H9 (cell line): ENCODE data around the gene FKBP10. TPM values are rescaled to one million over a fixed set of nuclear protein-coding genes. Genes with fewer than 3 reads are reported as not detected.
A peak's percentile ranks its signal among the peaks of the same experiment; 100 is the strongest.

ENCODE experiments used
- DNase-seq: peaks from one replicate; pipeline ENCODE4 v3.0.0-alpha.2; 2017
- H2AFZ ChIP-seq: one replicate; pipeline ENCODE4 v1.6.1; 2013; ENCODE audit warnings: mild to moderate bottlenecking, low read length, control low read depth, moderate library complexity
- H2AK5ac ChIP-seq: 2 replicates; pipeline ENCODE4 v1.6.1; 2013; ENCODE audit warnings: low read length, control low read depth, mixed read lengths; ENCODE audit not compliant: insufficient read length
- H2BK120ac ChIP-seq: one replicate; pipeline ENCODE4 v1.6.1; 2013; ENCODE audit warnings: low read depth, mild to moderate bottlenecking, low read length, control low read depth, inconsistent platforms; ENCODE audit not compliant: poor library complexity, severe bottlenecking
- H2BK12ac ChIP-seq: 2 replicates; pipeline ENCODE4 v1.6.1; 2013; ENCODE audit warnings: low read length, control low read depth, mixed read lengths, low read depth; ENCODE audit not compliant: insufficient read length
- H2BK15ac ChIP-seq: 2 replicates; pipeline ENCODE4 v1.6.1; 2013; ENCODE audit warnings: low read depth, low read length, control low read depth
- H2BK20ac ChIP-seq: one replicate; pipeline ENCODE4 v1.6.1; 2013; ENCODE audit warnings: low read depth, mild to moderate bottlenecking, low read length, control low read depth, inconsistent platforms; ENCODE audit not compliant: poor library complexity, severe bottlenecking
- H2BK5ac ChIP-seq: 2 replicates; pipeline ENCODE4 v1.6.1; 2013; ENCODE audit warnings: low read length, control low read depth, mixed read lengths; ENCODE audit not compliant: insufficient read length
- H3K14ac ChIP-seq: 2 replicates; pipeline ENCODE4 v1.6.1; 2013; ENCODE audit warnings: low read length, control low read depth; ENCODE audit not compliant: insufficient read depth
- H3K18ac ChIP-seq: 2 replicates; pipeline ENCODE4 v1.6.1; 2013; ENCODE audit warnings: low read depth, mild to moderate bottlenecking, mixed read lengths, low read length, control low read depth; ENCODE audit not compliant: insufficient read length
- H3K23ac ChIP-seq: 2 replicates; pipeline ENCODE4 v1.6.1; 2013; ENCODE audit warnings: low read length, control low read depth, mixed read lengths, low read depth; ENCODE audit not compliant: insufficient read length
- H3K23me2 ChIP-seq: 2 replicates; pipeline ENCODE4 v1.6.1; 2013; ENCODE audit warnings: low read depth, mild to moderate bottlenecking, mixed read lengths, low read length, control low read depth; ENCODE audit not compliant: insufficient read length, poor library complexity, severe bottlenecking
- H3K27ac ChIP-seq: 2 replicates; pipeline ENCODE4 v1.5.1; 2013; ENCODE audit warnings: low read length, control low read depth, mixed read lengths, low read depth; ENCODE audit not compliant: insufficient read length
- H3K27me3 ChIP-seq: 2 replicates; pipeline ENCODE4 v1.6.1; 2013; ENCODE audit warnings: low read length, control low read depth, inconsistent platforms; ENCODE audit not compliant: insufficient read depth
- H3K4ac ChIP-seq: 2 replicates; pipeline ENCODE4 v1.6.1; 2013; ENCODE audit warnings: low read depth, mild to moderate bottlenecking, control low read depth, inconsistent platforms, low read length, moderate library complexity
- H3K4me1 ChIP-seq: 2 replicates; pipeline ENCODE4 v1.6.1; 2013; ENCODE audit warnings: low read length, control low read depth, inconsistent platforms; ENCODE audit not compliant: insufficient read depth
- H3K4me2 ChIP-seq: 2 replicates; pipeline ENCODE4 v1.6.1; 2013; ENCODE audit warnings: low read length, control low read depth, mixed read lengths; ENCODE audit not compliant: insufficient read length, insufficient read depth
- H3K56ac ChIP-seq: 2 replicates; pipeline ENCODE4 v1.6.1; 2013; ENCODE audit warnings: low read depth, mild to moderate bottlenecking, mixed read lengths, low read length, control low read depth; ENCODE audit not compliant: insufficient read length
- H3K79me1 ChIP-seq: 2 replicates; pipeline ENCODE4 v1.6.1; 2013; ENCODE audit warnings: low read depth, mild to moderate bottlenecking, moderate library complexity, low read length, control low read depth, inconsistent platforms; ENCODE audit not compliant: insufficient read depth, poor library complexity, severe bottlenecking
- H3K79me2 ChIP-seq: 2 replicates; pipeline ENCODE4 v1.6.1; 2013; ENCODE audit warnings: low read length, control low read depth, inconsistent platforms; ENCODE audit not compliant: insufficient read depth
- H3K9ac ChIP-seq: 2 replicates; pipeline ENCODE4 v1.6.1; 2013; ENCODE audit warnings: low read length, control low read depth, mixed read lengths; ENCODE audit not compliant: insufficient read length; ENCODE audit errors: extremely low read depth
- H3K9me3 ChIP-seq: one replicate; pipeline ENCODE4 v1.6.1; 2013; ENCODE audit warnings: low read depth, low read length, inconsistent platforms; ENCODE audit not compliant: control insufficient read depth
- H3T11ph ChIP-seq: one replicate; pipeline ENCODE4 v1.6.1; 2013; ENCODE audit warnings: mild to moderate bottlenecking, low read length, control low read depth, inconsistent platforms
- H4K20me1 ChIP-seq: one replicate; pipeline ENCODE4 v1.6.1; 2013; ENCODE audit not compliant: control insufficient read depth, insufficient read length, insufficient read depth
- H4K5ac ChIP-seq: 2 replicates; pipeline ENCODE4 v1.6.1; 2013; ENCODE audit warnings: low read depth, mild to moderate bottlenecking, mixed read lengths, low read length, control low read depth; ENCODE audit not compliant: insufficient read length
- H4K8ac ChIP-seq: replicated peaks from 2 replicates; pipeline ENCODE4 v1.6.1; 2013; ENCODE audit warnings: low read length, control low read depth, mixed read lengths, low read depth; ENCODE audit not compliant: insufficient read length
- H4K91ac ChIP-seq: 2 replicates; pipeline ENCODE4 v1.6.1; 2013; ENCODE audit warnings: low read depth, mild to moderate bottlenecking, moderate library complexity, mixed read lengths, low read length, control low read depth; ENCODE audit not compliant: insufficient read length
- H3K27ac Mint-ChIP-seq, 3 experiments: 2 replicates in 2 of 3; 3 replicates in 1 of 3; pipeline ENCODE4 v1.8.0; 2020 to 2021; ENCODE audit warnings: mixed read lengths in 3 of 3, mild to moderate bottlenecking in 1 of 3, moderate library complexity in 1 of 3
- H3K27me3 Mint-ChIP-seq: 2 replicates; pipeline ENCODE4 v1.8.0; 2021; ENCODE audit warnings: low read depth, mild to moderate bottlenecking, moderate library complexity, mixed read lengths
- H3K36me3 Mint-ChIP-seq, 3 experiments: 2 replicates in 2 of 3; 3 replicates in 1 of 3; pipeline ENCODE4 v1.8.0; 2020 to 2021; ENCODE audit warnings: low read depth in 3 of 3, mixed read lengths in 3 of 3; ENCODE audit not compliant: insufficient read depth in 1 of 3
- H3K4me1 Mint-ChIP-seq, 2 experiments: 2 replicates each; pipeline ENCODE4 v1.8.0; 2020; ENCODE audit warnings: mixed read lengths in 2 of 2
- H3K4me3 Mint-ChIP-seq, 2 experiments: 2 replicates in 1 of 2; 3 replicates in 1 of 2; pipeline ENCODE4 v1.8.0; 2020 to 2021; ENCODE audit warnings: mild to moderate bottlenecking in 2 of 2, mixed read lengths in 2 of 2, moderate library complexity in 1 of 2
- H3K9me3 Mint-ChIP-seq, 2 experiments: 2 replicates in 1 of 2; 3 replicates in 1 of 2; pipeline ENCODE4 v1.8.0; 2020; ENCODE audit warnings: mild to moderate bottlenecking in 2 of 2, mixed read lengths in 2 of 2, moderate library complexity in 1 of 2
- WGBS: extraction: QIAGEN DNeasy Blood & Tissue Kit; methylation state at CpG from one replicate; pipeline ENCODE4 v1.1.7; 2013; ENCODE audit warnings: missing lambda C conversion rate, low lambda C conversion rate, mixed read lengths; ENCODE audit not compliant: insufficient read length; ENCODE audit errors: extremely low coverage; 5-methylcytosine and 5-hydroxymethylcytosine counted together
- total RNA-seq: library from RNA; stranded (reverse); gene quantifications from 2 replicates; pipeline ENCODE4 v1.2.1, GENCODE V29; 2021
- TF ChIP-seq, protein P1 (sequence below): fragments of 200-600 bp; sonication (generic); conservative IDR thresholded peaks from 3 replicates; pipeline ENCODE4 v1.8.0; 2021; ENCODE audit warnings: antibody characterized with exemption, mild to moderate bottlenecking

Gene FKBP10
- total RNA-seq, 1 experiment from 2014 or later = 166 TPM

DNA sequence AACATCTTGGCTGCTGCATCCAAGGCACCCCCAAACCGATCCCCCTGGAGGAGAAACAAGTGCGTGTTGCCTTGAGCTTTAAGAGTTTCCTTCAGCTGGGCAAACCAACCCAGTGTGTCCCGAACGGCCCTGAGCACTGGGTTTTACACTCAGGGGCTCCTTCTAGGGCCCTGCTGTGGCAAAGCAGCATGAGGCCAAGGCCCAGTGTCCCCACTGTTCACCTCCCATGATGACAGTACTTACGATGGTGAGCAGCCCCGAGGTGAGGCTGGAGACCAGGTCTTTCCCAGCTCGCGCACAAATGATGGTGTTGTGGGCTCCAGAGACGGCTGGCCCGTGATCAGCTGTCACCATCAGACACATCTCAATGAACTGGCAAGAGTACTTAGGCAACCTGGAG, 59.0 kb downstream of the FKBP10 start:
- no peaks in the 10 kb centered on the region for H4K20me1 ChIP-seq
- H3K27me3 Mint-ChIP-seq = no peaks in the 10 kb centered on the region

More for the DNA sequence above, 59.0 kb downstream of the FKBP10 start:
- H2BK120ac ChIP-seq = no peak overlapping the region
- no peaks in the 10 kb centered on the region for H3K9me3 ChIP-seq
- H3K23me2 ChIP-seq = no peaks in the 10 kb centered on the region
- H3K79me2 ChIP-seq = no peaks in the 10 kb centered on the region
- no peak overlapping the region for H3K4ac ChIP-seq
- no peak overlapping the region for H3K4me3 Mint-ChIP-seq
- no peaks in the 10 kb centered on the region for H3K27me3 ChIP-seq
- no peak overlapping the region for H3K9ac ChIP-seq
- no peak for DNase-seq
- peaks cover 72 to 95% (median 91%) of the 10 kb centered on the region in 3 experiments for H3K36me3 Mint-ChIP-seq
- H2BK20ac ChIP-seq = no peak overlapping the region
- TF ChIP-seq, protein P1, sequence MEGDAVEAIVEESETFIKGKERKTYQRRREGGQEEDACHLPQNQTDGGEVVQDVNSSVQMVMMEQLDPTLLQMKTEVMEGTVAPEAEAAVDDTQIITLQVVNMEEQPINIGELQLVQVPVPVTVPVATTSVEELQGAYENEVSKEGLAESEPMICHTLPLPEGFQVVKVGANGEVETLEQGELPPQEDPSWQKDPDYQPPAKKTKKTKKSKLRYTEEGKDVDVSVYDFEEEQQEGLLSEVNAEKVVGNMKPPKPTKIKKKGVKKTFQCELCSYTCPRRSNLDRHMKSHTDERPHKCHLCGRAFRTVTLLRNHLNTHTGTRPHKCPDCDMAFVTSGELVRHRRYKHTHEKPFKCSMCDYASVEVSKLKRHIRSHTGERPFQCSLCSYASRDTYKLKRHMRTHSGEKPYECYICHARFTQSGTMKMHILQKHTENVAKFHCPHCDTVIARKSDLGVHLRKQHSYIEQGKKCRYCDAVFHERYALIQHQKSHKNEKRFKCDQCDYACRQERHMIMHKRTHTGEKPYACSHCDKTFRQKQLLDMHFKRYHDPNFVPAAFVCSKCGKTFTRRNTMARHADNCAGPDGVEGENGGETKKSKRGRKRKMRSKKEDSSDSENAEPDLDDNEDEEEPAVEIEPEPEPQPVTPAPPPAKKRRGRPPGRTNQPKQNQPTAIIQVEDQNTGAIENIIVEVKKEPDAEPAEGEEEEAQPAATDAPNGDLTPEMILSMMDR = no peak
- peak overlapping the region in 2 of 3 experiments; percentile 34 to 80; a peak in 2 of 7 replicates for H3K27ac Mint-ChIP-seq
- H3K4me1 Mint-ChIP-seq = no peaks in the 10 kb centered on the region
- no peak overlapping the region for H2AK5ac ChIP-seq
- no peak overlapping the region for H3K4me2 ChIP-seq
- no peak overlapping the region for H4K8ac ChIP-seq
- no CpG with 5 or more reads among the region's 10 CpGs for WGBS
- H3T11ph ChIP-seq = no peak overlapping the region
- no peak overlapping the region for H4K5ac ChIP-seq
- no peak overlapping the region for H2AFZ ChIP-seq
- no peak overlapping the region for H2BK15ac ChIP-seq
- no peak overlapping the region for H3K56ac ChIP-seq
- H4K91ac ChIP-seq = no peak overlapping the region
- H3K18ac ChIP-seq = no peak overlapping the region
- no peak overlapping the region for H2BK5ac ChIP-seq
- H2BK12ac ChIP-seq = no peak overlapping the region
- H3K14ac ChIP-seq = no peak overlapping the region
- peaks cover 0 to 3% of the 10 kb centered on the region in 2 experiments; a peak in 2 of 5 replicates for H3K9me3 Mint-ChIP-seq
- H3K23ac ChIP-seq = no peak overlapping the region
- H3K79me1 ChIP-seq = no peaks in the 10 kb centered on the region
- H3K4me1 ChIP-seq = no peaks in the 10 kb centered on the region
- no peak overlapping the region for H3K27ac ChIP-seq

Other genes starting within 250 kb of the FKBP10 start
- not detected in 2 replicates for gene KRT9, start 240.9 kb upstream of the FKBP10 start, total RNA-seq
- gene KRT14, start 226.1 kb upstream of the FKBP10 start, total RNA-seq = not detected in 2 replicates
- not detected in 2 replicates for gene KRT16, start 200.2 kb upstream of the FKBP10 start, total RNA-seq
- 1.1 and 1.5 TPM in 2 replicates for gene KRT17, start 188.4 kb upstream of the FKBP10 start, total RNA-seq
- 651 and 652 TPM in 2 replicates for gene EIF1, start 124.1 kb upstream of the FKBP10 start, total RNA-seq
- gene GAST, start 100.7 kb upstream of the FKBP10 start, total RNA-seq = not detected in 2 replicates
- 2.2 and 2.5 TPM in 2 replicates for gene HAP1, start 78.4 kb upstream of the FKBP10 start, total RNA-seq
- 87.9 and 90.1 TPM in 2 replicates for gene JUP, start 26.3 kb upstream of the FKBP10 start, total RNA-seq
- 22.9 and 24.0 TPM in 2 replicates for gene P3H4, start 1.1 kb upstream of the FKBP10 start, total RNA-seq
- gene NT5C3B, start 23.2 kb downstream of the FKBP10 start, total RNA-seq = 66.2 and 76.1 TPM in 2 replicates
- 0.22 and 0.46 TPM in 2 replicates for gene KLHL10, start 24.8 kb downstream of the FKBP10 start, total RNA-seq
- 16.8 and 17.0 TPM in 2 replicates for gene KLHL11, start 52.4 kb downstream of the FKBP10 start, total RNA-seq
- gene ACLY, start 105.9 kb downstream of the FKBP10 start, total RNA-seq = 279 and 289 TPM in 2 replicates
- gene ODAD4, start 117.6 kb downstream of the FKBP10 start, total RNA-seq = 1.3 and 2.1 TPM in 2 replicates
- 78.5 and 79.7 TPM in 2 replicates for gene CNP, start 153.8 kb downstream of the FKBP10 start, total RNA-seq
- gene DNAJC7, start 204.4 kb downstream of the FKBP10 start, total RNA-seq = 135 and 141 TPM in 2 replicates
- 36.6 and 37.1 TPM in 2 replicates for gene NKIRAS2, start 207.1 kb downstream of the FKBP10 start, total RNA-seq
- 1.0 and 1.2 TPM in 2 replicates for gene C17orf113, start 237.6 kb downstream of the FKBP10 start, total RNA-seq